Parathyroid adenoma (tissue), 2 donors: Measurements from ENCODE around the gene HLA-E.
A peak's percentile ranks its signal among the peaks of the same experiment; 100 is the strongest.
"Not testable (repeated sequence)": the region's sequence is repeated elsewhere in the genome, so short reads cannot be mapped to it uniquely, and the experiment has no call there.

Experiments
- H2AFZ ChIP-seq: fragments of 300-600 bp; sonication (generic); one replicate; pipeline ENCODE4 v1.7.0; 2017; ENCODE audit warnings: antibody characterized with exemption, mild to moderate bottlenecking
- H3K27ac ChIP-seq: fragments of 300-600 bp; sonication (generic); one replicate; pipeline ENCODE4 v1.7.0; 2017
- H3K27me3 ChIP-seq: fragments of 300-600 bp; sonication (generic); one replicate; pipeline ENCODE4 v1.7.0; 2017; ENCODE audit warnings: low read length; ENCODE audit not compliant: control insufficient read depth, insufficient read depth
- H3K36me3 ChIP-seq: fragments of 300-600 bp; sonication (generic); one replicate; pipeline ENCODE4 v1.7.0; 2017; ENCODE audit warnings: low read length; ENCODE audit not compliant: control insufficient read depth, insufficient read depth
- H3K4me1 ChIP-seq: fragments of 300-600 bp; sonication (generic); one replicate; pipeline ENCODE4 v1.7.0; 2017; ENCODE audit warnings: control low read depth
- H3K4me2 ChIP-seq: fragments of 300-600 bp; sonication (generic); one replicate; pipeline ENCODE4 v1.7.0; 2017; ENCODE audit warnings: low read length
- H3K4me3 ChIP-seq: fragments of 300-600 bp; sonication (generic); one replicate; pipeline ENCODE4 v1.7.0; 2017; ENCODE audit warnings: low read depth, low read length
- H3K79me2 ChIP-seq: fragments of 300-600 bp; sonication (generic); one replicate; pipeline ENCODE4 v1.7.0; 2017; ENCODE audit warnings: control low read depth
- H3K9ac ChIP-seq: fragments of 300-600 bp; sonication (generic); one replicate; pipeline ENCODE4 v1.7.0; 2017; ENCODE audit warnings: mild to moderate bottlenecking
- H3K9me3 ChIP-seq: fragments of 300-600 bp; sonication (generic); one replicate; pipeline ENCODE4 v1.7.0; 2017; ENCODE audit warnings: low read length; ENCODE audit not compliant: control insufficient read depth
- TF ChIP-seq, protein P1 (sequence below): fragments of 300-600 bp; sonication (generic); IDR thresholded peaks from one replicate; pipeline ENCODE4 v1.7.0; 2017; ENCODE audit warnings: antibody characterized with exemption, mild to moderate bottlenecking
- donor health status: primary hyperparathyroidism.

The HLA-E gene

DNA sequence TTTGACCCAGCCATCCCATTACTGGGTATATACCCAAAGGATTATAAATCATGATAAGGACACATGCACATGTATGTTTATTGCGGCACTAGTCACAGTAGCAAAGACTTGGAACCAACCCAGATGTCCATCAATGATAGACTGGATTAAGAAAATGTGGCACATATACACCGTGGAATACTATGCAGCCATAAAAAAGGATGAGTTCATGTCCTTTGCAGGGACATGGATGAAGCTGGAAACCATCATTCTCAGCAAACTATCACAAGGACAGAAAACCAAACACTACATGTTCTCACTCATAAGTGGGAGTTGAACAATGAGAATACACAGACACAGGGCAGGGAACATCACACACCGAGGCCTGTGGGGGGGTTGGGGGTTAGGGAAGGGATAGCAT lies 37.1 kb downstream of the HLA-E start:
- H3K4me2 ChIP-seq, H3K27me3 ChIP-seq, H2AFZ ChIP-seq, H3K9me3 ChIP-seq, H3K4me1 ChIP-seq, H3K9ac ChIP-seq, H3K36me3 ChIP-seq, H3K4me3 ChIP-seq, H3K27ac ChIP-seq, H3K79me2 ChIP-seq: not testable (repeated sequence)

DNA sequence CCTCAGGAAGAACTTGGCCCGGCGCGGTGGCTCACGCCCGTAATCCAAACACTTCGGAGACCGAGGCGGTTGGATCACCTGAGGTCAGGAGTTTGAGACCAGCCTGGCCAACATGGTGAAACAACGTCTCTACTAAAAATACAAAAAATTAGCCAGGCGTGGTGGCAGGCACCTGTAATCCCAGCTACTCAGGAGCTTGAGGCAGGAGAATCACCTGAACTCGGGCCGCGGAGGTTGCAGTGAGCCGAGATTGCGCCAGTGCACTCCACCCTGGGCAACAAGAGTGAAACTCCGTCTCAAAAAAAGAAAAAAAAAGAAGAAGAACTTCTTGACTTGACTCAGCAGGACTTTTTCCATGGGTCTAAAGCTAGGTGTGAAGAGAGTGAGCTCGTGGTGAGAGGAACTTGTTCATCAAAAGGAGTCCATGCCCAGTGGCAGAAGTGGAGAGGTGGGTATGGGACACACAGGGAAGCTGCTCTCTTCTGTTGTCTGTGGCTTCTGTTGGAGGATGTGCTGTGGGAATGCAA lies 40.1 kb downstream of the HLA-E start:
- not testable (repeated sequence) for H3K4me1 ChIP-seq, H2AFZ ChIP-seq, H3K36me3 ChIP-seq, H3K27me3 ChIP-seq, H3K9ac ChIP-seq, H3K4me2 ChIP-seq, H3K27ac ChIP-seq, H3K9me3 ChIP-seq, H3K79me2 ChIP-seq, H3K4me3 ChIP-seq

DNA sequence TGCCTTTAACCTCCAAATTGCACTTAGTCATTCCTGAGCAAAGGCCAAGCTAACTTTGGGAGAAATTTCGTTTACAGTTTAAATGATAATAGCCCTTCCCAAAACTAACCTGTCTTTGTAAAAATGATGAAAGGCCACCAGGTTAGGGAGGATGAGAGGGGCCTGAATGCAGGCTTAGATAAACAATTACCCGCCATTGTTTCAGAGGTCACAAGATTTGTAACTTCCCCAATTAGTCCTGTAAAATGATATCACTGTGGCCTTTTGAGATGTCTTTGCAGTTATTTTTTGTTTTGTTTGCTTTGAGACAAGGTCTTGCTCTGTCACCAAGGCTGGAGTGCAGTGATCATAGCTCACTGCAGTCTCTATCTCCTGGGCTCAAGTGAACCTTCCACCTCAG lies 40.7 kb downstream of the HLA-E start:
- no peaks in the 10 kb centered on the region for H3K9me3 ChIP-seq
- H3K4me1 ChIP-seq, result no peaks in the 10 kb centered on the region
- H3K27me3 ChIP-seq, result no peaks in the 10 kb centered on the region
- no peak overlapping the region for H3K4me3 ChIP-seq
- no peaks in the 10 kb centered on the region for H3K79me2 ChIP-seq
- no peak overlapping the region for H3K4me2 ChIP-seq
- H3K36me3 ChIP-seq, result no peaks in the 10 kb centered on the region
- TF ChIP-seq, protein P1, sequence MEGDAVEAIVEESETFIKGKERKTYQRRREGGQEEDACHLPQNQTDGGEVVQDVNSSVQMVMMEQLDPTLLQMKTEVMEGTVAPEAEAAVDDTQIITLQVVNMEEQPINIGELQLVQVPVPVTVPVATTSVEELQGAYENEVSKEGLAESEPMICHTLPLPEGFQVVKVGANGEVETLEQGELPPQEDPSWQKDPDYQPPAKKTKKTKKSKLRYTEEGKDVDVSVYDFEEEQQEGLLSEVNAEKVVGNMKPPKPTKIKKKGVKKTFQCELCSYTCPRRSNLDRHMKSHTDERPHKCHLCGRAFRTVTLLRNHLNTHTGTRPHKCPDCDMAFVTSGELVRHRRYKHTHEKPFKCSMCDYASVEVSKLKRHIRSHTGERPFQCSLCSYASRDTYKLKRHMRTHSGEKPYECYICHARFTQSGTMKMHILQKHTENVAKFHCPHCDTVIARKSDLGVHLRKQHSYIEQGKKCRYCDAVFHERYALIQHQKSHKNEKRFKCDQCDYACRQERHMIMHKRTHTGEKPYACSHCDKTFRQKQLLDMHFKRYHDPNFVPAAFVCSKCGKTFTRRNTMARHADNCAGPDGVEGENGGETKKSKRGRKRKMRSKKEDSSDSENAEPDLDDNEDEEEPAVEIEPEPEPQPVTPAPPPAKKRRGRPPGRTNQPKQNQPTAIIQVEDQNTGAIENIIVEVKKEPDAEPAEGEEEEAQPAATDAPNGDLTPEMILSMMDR, result no peak
- H3K27ac ChIP-seq, result no peak overlapping the region
- no peak overlapping the region for H2AFZ ChIP-seq
- H3K9ac ChIP-seq, result no peak overlapping the region

DNA sequence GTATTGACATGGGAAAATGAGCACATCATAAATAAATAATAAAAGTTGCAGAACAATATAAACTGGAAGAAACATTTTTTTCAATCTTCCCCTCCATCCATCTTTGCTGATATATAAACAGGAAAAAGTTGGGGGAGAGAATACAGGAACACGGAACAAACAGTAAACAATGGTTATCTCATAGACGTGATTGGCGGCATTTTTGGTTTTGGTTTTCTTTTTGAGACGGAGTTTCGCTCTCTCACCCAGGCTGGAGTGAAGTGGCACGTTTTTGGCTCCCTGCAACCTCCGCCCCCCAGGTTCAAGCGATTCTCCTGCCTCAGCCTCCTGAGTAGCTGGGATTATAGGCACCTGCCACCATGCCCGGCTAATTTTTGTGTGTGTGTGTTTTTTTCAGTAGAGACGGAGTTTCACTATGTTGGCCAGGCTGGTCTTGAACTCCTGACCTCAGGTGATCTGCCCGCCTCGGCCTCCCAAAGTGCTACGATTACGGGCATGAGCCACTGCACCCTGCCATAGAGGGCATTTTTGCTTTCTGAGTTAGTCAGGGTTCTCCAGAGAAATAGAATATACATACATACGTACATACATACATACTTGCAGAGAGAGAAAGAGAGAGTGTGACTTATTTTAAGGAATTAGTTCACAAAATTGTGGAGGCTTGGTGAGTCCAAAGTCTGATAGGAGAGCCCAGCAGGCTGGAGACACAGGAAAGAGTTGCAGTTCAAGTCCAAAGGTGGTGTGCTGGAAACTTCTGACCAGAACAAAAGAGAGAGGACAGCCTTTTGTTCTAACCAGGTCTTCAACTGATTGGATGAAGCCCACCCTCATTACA lies 44.4 kb downstream of the HLA-E start:
- Histone ChIP-seq H3K27ac (peak overlapping the region; percentile 34), H3K9me3 (no peaks in the 10 kb centered on the region), H2AFZ (no peak overlapping the region), H3K79me2 (no peaks in the 10 kb centered on the region), H3K4me1 (no peaks in the 10 kb centered on the region), H3K27me3 (no peaks in the 10 kb centered on the region), H3K9ac (no peak overlapping the region), H3K4me3 (no peak overlapping the region), H3K4me2 (no peak overlapping the region), H3K36me3 (no peaks in the 10 kb centered on the region)
- TF ChIP-seq, protein P1, result no peak

DNA sequence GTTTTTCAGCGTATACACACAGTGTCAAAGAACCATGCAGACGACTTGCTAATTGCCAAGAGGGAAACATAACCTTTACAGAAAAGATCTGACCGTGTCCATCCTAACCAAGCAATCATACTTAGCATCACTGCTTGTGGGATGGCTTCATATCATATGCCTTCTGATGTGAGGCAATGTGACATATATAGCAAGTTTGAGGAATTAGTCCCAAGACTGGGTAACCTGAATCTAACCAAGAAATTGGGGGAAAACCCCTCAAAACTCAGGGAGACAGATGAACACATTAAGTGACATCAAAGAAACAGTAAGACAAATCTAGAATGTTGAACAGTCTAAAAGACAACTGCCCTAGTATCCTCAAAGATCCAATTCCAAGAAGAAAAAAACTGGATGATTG lies 48.6 kb downstream of the HLA-E start:
- Histone ChIP-seq H3K9ac (no peak overlapping the region), H3K4me3 (no peak overlapping the region), H3K36me3 (no peaks in the 10 kb centered on the region), H3K27me3 (no peaks in the 10 kb centered on the region), H3K27ac (no peak overlapping the region), H3K4me1 (no peaks in the 10 kb centered on the region), H2AFZ (no peak overlapping the region), H3K79me2 (no peaks in the 10 kb centered on the region), H3K9me3 (no peaks in the 10 kb centered on the region), H3K4me2 (no peak overlapping the region)
- TF ChIP-seq, protein P1, result no peak
